ENCODE data around the gene LURAP1L.

Gene LURAP1L, protein sequence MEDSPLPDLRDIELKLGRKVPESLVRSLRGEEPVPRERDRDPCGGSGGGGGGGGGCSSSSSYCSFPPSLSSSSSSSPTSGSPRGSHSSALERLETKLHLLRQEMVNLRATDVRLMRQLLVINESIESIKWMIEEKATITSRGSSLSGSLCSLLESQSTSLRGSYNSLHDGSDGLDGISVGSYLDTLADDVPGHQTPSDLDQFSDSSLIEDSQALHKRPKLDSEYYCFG

GRCh38 chr9:12774861-12775678 lies at the start of gene LURAP1L:
Gene LURAP1L (plus strand): TSS chr9:12775020. CDS start chr9:12775716, 696 bp downstream.
- DNase-seq (ENCODE audit: low read depth in 2 of 2), result no peak

DNA sequence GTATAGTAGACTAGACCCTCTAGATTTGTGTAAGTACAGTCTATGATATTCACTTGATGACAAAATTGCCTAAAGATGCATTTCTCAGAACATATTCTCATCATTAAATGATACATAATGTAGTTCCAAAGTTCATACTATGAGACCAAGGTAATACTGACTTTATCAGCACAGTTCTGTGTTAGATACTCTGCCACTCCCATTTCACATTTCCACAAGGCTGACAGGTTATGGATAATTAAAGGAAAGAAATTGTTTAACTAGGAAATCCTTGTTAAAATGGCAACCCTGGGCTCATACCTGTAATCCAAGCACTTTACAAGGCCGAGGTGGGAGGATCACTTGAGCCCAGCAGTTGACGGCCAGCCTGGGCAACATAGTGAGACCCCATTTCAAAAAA lies 48.0 kb upstream of the LURAP1L start:
- DNase-seq (ENCODE audit: low read depth in 2 of 2), result no peak

DNA sequence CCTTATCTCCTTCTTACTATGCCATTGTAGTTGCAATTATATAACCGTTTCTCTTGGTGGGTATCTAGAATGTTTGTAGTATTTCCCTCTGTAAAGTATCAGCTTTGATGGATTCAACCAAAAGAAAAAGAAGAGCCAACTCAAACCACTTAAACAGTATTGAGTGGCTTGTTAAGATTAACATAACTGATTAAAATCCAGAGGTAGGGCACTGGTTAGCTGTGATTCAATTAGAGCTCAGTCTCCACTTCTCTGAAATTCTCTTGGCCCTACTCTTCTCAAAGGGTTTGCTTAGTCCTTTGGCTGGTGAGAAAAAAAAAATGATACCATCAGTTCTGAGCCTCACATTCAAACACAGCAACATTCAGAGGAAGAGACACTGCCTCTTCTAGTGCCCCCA lies 44.6 kb upstream of the LURAP1L start:
- no peak for DNase-seq (ENCODE audit: low read depth in 2 of 2)

GRCh38 chr9:12730927-12731326 lies 43.9 kb upstream of the LURAP1L start:
- DNase-seq (ENCODE audit: low read depth in 2 of 2), result no peak

DNA sequence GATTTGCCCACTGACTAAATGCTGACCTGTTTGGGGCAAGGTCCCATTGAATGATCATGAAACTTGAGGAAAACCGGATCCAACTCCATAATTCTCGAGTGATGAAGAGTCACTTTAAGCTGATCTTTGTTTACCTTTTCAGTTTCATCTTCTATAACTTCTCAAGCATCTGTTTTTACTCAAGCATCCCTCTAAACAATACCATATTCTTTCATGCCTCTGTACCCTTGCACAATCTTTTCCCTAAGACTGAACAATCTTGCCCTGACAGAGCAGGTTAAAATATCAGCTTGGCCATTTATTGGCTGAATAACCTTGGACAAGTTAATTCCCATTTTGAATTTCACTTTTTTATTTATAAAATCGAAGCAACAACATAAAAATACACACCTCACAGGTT lies 41.8 kb upstream of the LURAP1L start:
- DNase-seq (ENCODE audit: low read depth in 2 of 2), result no peak

- DNase-seq (ENCODE audit: low read depth in 2 of 2), result no peak
Measured at GRCh38 chr9:12735665-12736064, 39.2 kb upstream of the LURAP1L start.

- no peak for DNase-seq (ENCODE audit: low read depth in 2 of 2)
Measured at GRCh38 chr9:12737871-12738270, 36.9 kb upstream of the LURAP1L start.

GRCh38 chr9:12739014-12739652 lies 35.7 kb upstream of the LURAP1L start:
- no peak for DNase-seq (ENCODE audit: low read depth in 2 of 2)

DNA sequence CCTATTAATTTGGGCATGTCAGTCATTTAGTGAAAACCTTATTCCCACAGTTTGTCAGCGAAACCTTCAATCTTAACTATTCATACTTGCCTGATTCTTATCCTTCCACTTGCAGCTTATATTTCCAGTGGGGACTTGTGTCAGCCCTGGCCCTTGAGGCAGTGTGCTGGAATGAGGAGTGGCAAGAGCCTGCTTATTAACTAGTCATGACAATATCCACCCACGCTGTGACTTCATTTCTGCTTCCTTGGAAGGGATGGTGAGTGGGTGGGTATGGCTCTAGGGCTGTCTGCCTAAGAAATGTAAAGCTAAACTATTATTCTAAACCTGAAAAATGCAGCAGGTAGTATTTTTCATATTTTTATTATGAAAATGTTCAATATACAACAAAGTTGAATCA lies 34.0 kb upstream of the LURAP1L start:
- DNase-seq (ENCODE audit: low read depth in 2 of 2), result no peak

GRCh38 chr9:12748016-12748415 lies 26.8 kb upstream of the LURAP1L start:
- DNase-seq (ENCODE audit: low read depth in 2 of 2), result no peak

DNA sequence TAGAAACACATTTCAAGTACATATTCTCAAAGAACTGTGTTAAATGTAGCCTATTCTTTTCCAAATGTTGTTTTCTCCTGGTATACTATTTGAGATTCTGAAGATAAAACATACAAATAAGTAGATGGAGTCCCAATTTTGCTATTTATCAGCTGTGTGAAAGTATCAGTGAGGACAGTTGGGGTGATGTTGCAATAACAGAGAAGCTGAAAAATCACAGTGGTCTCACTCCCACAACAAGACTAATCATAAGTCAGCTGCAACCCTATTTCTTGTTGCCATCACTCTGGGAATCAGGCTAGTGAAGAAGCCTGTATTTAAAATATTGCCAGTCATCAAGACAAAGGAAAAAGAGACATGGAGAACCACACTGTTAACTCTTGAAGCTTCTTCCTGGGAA lies 25.9 kb upstream of the LURAP1L start:
- DNase-seq (ENCODE audit: low read depth in 2 of 2), result no peak

- DNase-seq (ENCODE audit: low read depth in 2 of 2), result no peak
Measured at GRCh38 chr9:12753931-12754330, 20.9 kb upstream of the LURAP1L start.

GRCh38 chr9:12759761-12760160 lies 15.1 kb upstream of the LURAP1L start:
- DNase-seq (ENCODE audit: low read depth in 2 of 2), result no peak

DNA sequence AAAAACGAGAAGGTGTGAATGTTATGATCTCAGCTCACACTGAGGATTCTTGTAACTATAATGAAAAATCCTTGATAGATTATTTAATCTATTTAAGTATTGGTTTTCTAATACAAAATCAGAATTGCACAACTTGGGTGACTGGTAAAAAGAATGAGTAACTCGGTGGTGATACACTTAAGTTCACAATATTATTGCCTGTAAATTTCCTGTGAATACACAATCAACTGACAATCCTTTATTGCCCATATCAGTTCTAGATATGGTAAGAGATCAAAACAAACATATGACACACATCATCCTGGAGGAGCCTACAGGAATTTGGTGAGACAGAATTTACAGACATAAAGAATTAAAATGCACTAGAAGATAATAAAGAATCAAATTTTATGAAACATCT lies 14.1 kb upstream of the LURAP1L start:
- DNase-seq (ENCODE audit: low read depth in 2 of 2), result no peak

- DNase-seq (ENCODE audit: low read depth in 2 of 2), result no peak
Measured at GRCh38 chr9:12764150-12764549, 10.7 kb upstream of the LURAP1L start.

DNA sequence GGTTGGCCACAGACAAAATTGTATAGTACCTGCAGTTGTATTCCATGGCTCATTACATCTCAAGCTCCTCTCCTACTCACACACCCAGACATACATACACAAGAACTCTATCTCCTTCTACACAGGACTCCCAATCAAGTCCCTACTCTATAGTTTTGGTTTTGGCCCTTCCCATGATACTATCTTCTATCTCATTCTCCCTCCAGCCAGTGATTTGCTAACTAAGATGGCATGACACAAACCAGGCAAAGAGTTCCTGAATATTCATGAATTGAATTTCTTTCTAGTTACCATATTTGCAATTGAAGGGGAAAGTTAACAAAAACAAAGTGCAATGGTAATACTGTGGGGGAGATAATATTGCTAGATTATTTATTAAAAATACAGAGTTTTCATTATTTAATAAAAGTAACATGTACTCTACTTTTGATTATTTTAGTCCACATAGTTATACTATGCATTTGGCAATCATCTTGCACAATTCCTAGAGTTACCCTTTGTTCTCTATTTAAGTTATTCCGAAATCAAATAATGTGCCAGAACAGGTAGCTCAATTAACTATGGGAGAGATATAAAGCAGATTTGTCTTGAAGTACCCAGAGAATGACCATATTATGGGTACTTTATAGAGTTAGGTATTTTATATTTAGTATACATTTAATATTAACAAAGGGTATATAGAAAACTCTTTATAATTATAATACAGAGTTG lies 9.6 kb upstream of the LURAP1L start:
- DNase-seq (ENCODE audit: low read depth in 2 of 2), result no peak

GRCh38 chr9:12766357-12766756 lies 8.5 kb upstream of the LURAP1L start:
- DNase-seq (ENCODE audit: low read depth in 2 of 2), result no peak

DNA sequence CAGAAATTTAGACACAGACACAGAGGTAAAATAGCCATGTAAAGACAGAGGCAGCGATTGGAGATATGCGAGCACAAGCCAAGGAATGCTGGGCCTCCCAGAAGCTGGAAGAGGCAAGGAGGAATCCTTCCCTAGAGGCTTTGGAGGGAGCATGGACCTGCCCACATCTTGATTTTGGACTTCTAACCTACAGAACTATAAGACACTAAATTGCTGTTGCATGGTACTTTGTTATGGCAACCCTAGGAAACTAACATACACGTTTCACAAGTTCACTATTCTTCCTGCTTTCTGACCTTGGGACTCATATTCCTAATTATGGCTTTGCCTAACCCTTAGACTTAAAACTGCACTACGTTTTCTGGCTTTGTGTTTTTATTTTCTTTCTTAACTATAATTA lies 4.6 kb upstream of the LURAP1L start:
- DNase-seq (ENCODE audit: low read depth in 2 of 2), result no peak

DNA sequence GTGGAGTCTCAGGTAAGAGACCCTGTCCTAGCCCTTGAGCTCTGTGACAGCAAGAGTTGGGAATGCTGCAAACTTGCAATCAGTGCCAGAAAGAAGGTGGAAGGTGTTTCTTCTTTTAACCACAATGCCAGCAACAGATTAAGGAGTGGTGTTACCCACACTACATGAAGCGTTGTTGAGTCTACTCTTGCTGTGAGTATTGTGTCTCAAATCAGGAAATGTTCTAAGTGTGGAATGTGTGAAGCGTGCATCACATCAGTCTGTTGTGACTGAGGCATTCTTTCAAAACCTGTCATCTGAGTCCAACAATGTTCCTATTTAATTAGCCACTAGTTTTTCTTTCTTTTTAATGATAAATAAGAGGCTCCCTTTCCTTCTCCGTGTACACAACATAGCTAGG lies 2.9 kb upstream of the LURAP1L start:
- no peak for DNase-seq (ENCODE audit: low read depth in 2 of 2)

DNA sequence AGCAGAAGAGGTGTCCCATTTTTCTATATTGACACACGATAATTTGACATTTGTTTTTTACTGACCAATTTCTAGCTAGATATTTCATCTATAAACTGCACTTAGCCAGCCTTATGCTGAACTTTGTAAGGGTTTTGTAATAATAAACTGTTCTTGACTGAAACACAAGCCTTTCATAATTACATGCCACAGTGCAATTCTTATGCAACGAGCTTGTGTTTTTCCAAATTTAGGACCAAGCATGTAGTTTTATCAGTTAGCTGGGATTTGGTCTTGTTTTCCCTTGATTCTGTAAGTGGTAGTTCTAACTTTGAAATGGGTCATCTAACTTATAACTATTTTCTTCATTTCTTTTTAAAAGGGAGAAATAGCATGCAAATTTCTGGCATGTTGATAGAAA lies 1.3 kb upstream of the LURAP1L start:
- no peak for DNase-seq (ENCODE audit: low read depth in 2 of 2)

DNA sequence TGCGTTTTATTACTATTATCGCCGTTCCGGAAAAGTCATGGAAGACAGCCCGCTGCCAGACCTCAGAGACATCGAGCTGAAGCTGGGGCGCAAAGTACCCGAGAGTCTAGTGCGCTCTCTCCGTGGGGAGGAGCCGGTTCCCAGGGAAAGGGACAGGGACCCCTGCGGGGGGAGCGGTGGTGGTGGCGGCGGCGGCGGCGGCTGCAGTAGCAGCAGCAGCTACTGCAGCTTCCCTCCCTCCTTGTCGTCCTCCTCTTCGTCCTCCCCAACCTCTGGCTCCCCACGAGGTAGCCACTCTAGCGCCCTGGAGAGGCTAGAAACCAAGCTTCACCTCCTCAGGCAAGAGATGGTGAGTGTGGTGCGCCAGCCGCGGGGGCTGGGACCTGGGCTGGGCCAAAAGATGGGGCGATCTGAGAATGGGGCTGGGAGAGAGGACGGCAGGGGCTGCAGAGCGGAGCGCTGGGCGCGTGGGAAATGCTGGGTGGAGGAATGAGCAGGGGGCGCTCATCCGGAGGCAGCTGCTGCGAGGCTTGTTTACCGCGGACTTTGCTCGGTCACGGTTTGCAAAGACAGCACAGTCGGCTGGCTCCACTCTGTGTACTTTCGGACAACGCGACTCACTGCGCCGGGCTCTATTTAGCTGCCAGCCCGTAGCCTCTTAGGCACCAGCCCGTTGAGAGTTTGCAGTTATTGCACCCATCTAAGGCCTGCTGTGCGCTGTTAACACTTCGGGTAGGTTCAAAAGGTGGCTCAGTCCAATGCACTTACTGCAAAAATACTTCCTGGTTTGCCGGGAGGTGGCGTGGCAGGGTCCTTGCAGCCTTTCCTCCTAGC lies 1.1 kb downstream of the LURAP1L start:
- DNase-seq (ENCODE audit: low read depth in 2 of 2), result no peak
